ENCODE measurements around the gene CTRB1. TPM values are rescaled to one million over a fixed set of nuclear protein-coding genes. Genes with fewer than 3 reads are reported as not detected.

Gene CTRB1
- total and polyA plus RNA-seq, 2 of the 13 experiments (the other 11 are each of a cell fraction or from before 2014, with no cell fraction given) = not detected

DNA sequence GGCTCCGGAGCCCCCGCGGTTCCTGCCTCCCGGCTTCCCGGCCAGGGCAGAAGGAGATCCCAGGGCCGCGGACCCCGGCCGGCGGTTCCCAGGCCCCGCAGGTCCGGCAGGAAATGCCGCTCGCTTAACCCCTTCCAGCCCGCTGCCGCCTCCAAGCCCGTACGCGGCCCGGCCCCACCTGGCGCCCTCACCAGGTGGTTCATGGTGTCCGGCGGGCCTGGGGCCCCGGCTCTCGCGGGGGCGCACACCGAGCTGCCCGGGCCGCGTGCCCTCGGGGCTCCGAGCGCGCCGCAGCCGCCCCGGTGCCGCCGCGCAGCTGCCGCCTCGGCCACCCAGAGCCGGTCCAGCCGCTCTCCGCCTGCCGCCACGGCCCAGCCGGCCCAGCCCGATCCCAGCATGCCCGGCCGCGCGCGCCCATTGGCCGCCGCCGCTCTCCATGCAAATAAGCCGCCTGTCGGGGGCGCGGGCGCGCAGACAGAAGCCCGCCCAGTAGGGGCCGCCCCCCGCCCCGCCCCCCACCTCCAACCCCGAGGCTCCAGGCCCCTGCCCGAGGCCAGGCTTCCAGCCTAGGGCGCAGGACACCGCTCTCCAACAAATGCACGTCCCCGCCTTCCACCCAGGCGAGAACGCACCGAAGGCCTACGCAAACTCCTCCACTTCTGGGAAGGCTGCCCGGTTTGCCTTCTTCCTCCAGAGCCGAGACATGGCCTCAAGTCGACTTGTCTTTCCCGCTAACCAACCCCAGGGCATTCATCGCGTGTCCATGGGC, 32.7 kb downstream of the CTRB1 start, which contains the start of gene BCAR1 (continued):
- TF ChIP-seq, protein P1, sequence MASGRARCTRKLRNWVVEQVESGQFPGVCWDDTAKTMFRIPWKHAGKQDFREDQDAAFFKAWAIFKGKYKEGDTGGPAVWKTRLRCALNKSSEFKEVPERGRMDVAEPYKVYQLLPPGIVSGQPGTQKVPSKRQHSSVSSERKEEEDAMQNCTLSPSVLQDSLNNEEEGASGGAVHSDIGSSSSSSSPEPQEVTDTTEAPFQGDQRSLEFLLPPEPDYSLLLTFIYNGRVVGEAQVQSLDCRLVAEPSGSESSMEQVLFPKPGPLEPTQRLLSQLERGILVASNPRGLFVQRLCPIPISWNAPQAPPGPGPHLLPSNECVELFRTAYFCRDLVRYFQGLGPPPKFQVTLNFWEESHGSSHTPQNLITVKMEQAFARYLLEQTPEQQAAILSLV (CRISPR knock-in tag; IDR thresholded peaks at IDR 0.05; ENCODE audit: borderline replicate concordance) = no peak
- TF ChIP-seq, protein P2, sequence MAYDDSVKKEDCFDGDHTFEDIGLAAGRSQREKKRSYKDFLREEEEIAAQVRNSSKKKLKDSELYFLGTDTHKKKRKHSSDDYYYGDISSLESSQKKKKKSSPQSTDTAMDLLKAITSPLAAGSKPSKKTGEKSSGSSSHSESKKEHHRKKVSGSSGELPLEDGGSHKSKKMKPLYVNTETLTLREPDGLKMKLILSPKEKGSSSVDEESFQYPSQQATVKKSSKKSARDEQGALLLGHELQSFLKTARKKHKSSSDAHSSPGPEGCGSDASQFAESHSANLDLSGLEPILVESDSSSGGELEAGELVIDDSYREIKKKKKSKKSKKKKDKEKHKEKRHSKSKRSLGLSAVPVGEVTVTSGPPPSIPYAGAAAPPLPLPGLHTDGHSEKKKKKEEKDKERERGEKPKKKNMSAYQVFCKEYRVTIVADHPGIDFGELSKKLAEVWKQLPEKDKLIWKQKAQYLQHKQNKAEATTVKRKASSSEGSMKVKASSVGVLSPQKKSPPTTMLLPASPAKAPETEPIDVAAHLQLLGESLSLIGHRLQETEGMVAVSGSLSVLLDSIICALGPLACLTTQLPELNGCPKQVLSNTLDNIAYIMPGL (CRISPR knock-in tag; IDR thresholded peaks at IDR 0.05; ENCODE audit: borderline replicate concordance in 1 of 2, low read depth in 1 of 2) = peak in 1 of 2 experiments; percentile 20; a peak in 3 of 4 replicates
- TF ChIP-seq, protein P3, sequence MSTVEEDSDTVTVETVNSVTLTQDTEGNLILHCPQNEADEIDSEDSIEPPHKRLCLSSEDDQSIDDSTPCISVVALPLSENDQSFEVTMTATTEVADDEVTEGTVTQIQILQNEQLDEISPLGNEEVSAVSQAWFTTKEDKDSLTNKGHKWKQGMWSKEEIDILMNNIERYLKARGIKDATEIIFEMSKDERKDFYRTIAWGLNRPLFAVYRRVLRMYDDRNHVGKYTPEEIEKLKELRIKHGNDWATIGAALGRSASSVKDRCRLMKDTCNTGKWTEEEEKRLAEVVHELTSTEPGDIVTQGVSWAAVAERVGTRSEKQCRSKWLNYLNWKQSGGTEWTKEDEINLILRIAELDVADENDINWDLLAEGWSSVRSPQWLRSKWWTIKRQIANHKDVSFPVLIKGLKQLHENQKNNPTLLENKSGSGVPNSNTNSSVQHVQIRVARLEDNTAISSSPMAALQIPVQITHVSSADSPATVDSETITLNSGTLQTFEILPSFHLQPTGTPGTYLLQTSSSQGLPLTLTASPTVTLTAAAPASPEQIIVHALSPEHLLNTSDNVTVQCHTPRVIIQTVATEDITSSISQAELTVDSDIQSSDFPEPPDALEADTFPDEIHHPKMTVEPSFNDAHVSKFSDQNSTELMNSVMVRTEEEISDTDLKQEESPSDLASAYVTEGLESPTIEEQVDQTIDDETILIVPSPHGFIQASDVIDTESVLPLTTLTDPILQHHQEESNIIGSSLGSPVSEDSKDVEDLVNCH (CRISPR knock-in tag; IDR thresholded peaks at IDR 0.05) = no peak
- TF ChIP-seq, protein P4, sequence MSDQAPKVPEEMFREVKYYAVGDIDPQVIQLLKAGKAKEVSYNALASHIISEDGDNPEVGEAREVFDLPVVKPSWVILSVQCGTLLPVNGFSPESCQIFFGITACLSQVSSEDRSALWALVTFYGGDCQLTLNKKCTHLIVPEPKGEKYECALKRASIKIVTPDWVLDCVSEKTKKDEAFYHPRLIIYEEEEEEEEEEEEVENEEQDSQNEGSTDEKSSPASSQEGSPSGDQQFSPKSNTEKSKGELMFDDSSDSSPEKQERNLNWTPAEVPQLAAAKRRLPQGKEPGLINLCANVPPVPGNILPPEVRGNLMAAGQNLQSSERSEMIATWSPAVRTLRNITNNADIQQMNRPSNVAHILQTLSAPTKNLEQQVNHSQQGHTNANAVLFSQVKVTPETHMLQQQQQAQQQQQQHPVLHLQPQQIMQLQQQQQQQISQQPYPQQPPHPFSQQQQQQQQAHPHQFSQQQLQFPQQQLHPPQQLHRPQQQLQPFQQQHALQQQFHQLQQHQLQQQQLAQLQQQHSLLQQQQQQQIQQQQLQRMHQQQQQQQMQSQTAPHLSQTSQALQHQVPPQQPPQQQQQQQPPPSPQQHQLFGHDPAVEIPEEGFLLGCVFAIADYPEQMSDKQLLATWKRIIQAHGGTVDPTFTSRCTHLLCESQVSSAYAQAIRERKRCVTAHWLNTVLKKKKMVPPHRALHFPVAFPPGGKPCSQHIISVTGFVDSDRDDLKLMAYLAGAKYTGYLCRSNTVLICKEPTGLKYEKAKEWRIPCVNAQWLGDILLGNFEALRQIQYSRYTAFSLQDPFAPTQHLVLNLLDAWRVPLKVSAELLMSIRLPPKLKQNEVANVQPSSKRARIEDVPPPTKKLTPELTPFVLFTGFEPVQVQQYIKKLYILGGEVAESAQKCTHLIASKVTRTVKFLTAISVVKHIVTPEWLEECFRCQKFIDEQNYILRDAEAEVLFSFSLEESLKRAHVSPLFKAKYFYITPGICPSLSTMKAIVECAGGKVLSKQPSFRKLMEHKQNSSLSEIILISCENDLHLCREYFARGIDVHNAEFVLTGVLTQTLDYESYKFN (CRISPR knock-in tag; conservative IDR thresholded peaks at IDR 0.05) = no peak
- TF ChIP-seq, protein P5, sequence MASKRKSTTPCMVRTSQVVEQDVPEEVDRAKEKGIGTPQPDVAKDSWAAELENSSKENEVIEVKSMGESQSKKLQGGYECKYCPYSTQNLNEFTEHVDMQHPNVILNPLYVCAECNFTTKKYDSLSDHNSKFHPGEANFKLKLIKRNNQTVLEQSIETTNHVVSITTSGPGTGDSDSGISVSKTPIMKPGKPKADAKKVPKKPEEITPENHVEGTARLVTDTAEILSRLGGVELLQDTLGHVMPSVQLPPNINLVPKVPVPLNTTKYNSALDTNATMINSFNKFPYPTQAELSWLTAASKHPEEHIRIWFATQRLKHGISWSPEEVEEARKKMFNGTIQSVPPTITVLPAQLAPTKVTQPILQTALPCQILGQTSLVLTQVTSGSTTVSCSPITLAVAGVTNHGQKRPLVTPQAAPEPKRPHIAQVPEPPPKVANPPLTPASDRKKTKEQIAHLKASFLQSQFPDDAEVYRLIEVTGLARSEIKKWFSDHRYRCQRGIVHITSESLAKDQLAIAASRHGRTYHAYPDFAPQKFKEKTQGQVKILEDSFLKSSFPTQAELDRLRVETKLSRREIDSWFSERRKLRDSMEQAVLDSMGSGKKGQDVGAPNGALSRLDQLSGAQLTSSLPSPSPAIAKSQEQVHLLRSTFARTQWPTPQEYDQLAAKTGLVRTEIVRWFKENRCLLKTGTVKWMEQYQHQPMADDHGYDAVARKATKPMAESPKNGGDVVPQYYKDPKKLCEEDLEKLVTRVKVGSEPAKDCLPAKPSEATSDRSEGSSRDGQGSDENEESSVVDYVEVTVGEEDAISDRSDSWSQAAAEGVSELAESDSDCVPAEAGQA (IDR thresholded peaks at IDR 0.05; ENCODE audit: low read depth) = no peak
- TF ChIP-seq, protein P5 (CRISPR knock-in tag; IDR thresholded peaks at IDR 0.05; ENCODE audit: borderline replicate concordance) = peak; percentile 24; the same call in 1 of the 2 replicates
- no peak for TF ChIP-seq ZNF660 (CRISPR knock-in tag; IDR thresholded peaks at IDR 0.05; ENCODE audit: borderline replicate concordance, low read depth)
- TF ChIP-seq U2AF2 (IDR thresholded peaks at IDR 0.05; ENCODE audit: low read depth, low read length) = no peak
- TF ChIP-seq SYNCRIP (IDR thresholded peaks at IDR 0.05; ENCODE audit: insufficient read depth, low read depth, low read length) = no peak
- TF ChIP-seq ZNF790 (CRISPR knock-in tag; IDR thresholded peaks at IDR 0.05; ENCODE audit: borderline replicate concordance) = no peak; the same call in 1 of the 2 replicates
- peak; percentile 2; the same call in 1 of the 2 replicates for TF ChIP-seq ESRRA (CRISPR knock-in tag; IDR thresholded peaks at IDR 0.05; ENCODE audit: low read depth)
